GM21717 (cell line): ENCODE results near the gene PLCB4.

Experiments
- ATAC-seq: cut with Tn5 transposase; IDR thresholded peaks from one replicate; pipeline ENCODE4 v1.9.1; 2021; ENCODE audit warnings: mild to moderate bottlenecking, moderate library complexity; ENCODE audit not compliant: unreplicated experiment

PLCB4 gene

DNA sequence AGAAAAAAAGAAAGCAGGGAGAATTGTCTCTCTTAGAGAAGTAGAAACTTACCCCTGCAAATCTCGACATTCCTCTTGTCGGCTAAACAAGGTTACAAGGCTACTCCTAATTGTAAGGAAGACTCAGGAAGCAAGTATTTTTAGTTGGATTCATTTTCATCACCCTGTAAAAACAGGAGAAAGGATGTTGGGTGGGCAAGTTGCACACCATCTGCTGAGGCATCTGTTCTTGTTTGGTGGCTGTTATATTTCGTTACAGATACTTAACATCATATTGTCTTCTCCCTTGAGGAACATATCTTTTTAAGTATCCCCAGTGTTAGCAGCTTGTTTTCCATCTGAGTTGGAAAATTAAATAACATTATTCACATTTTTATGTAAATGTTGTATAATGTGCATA lies 187.5 kb downstream of the PLCB4 start:
- no peak for ATAC-seq

DNA sequence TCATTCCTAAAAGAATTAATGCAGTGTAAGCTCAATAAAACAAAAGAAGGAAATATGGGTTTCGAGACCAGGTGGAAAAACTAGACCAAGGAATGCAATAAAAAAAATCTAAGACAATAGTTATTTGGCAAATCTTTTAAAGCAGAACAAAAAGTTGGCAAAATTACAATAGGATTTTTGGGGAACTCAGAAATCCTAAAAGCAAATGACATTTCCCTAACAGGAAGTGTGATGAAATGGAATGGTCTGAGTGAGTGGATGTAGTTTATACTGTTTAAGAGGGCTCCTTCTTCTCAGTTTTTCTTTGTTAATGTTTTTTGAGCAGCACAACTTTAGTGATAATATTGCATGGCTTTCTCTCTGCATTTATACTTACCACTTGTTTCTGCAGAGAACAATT lies 190.0 kb downstream of the PLCB4 start:
- no peak for ATAC-seq

DNA sequence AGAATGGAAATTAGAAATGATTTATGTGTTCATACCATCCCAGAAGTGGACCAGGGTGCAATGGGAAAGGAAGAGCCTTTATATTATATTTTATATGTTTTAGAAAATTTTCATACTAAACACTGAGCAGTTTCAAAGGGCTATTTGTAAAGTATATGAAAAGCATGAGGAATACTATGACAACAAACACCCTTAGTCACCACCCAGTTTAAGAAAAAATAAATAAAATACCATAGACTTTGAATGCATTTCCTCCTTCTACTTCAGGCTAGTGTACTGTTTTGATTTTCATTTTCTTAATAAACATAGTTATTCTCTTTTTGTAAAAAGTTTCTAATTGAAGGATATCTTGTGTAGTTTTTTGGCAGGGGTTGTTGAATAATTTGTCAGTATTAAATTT lies 191.1 kb downstream of the PLCB4 start:
- ATAC-seq = no peak

- no peak for ATAC-seq
Measured at GRCh38 chr20:9261781-9262180, 192.9 kb downstream of the PLCB4 start.

GRCh38 chr20:9262653-9263194 lies 193.8 kb downstream of the PLCB4 start:
- ATAC-seq = no peak

DNA sequence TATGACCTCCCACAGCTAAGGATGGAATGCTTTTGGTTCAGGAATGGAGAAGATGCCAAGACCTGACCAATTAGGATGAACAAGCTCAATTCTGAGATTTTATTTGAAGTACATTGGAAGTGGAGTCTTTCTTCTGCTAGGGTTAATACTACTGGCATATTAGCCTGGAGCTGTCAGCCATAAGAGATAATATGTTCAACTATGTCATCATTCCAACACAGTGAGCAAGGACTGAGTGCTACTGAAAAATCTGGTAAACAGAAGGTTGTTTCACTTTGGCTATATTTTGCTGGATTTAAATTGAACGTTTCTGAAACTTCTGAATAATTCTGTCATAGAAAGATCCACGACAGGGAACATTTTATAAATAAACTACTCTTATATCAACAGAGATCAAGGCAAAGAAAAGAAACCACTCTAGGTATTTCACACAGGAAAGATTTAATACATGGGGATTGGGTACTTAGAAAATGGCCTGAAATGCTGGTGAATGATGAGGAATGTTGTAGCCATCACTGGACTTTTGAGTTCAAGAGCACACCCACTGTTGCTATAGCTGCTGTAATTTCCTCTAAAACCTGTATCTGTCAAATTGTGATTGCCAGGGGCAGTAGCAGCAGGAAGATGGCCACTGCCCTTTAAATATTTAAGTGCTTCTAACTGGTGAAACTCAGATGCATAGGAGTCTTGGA lies 200.5 kb downstream of the PLCB4 start:
- ATAC-seq = no peak

GRCh38 chr20:9270831-9271230 lies 201.9 kb downstream of the PLCB4 start:
- ATAC-seq = no peak

DNA sequence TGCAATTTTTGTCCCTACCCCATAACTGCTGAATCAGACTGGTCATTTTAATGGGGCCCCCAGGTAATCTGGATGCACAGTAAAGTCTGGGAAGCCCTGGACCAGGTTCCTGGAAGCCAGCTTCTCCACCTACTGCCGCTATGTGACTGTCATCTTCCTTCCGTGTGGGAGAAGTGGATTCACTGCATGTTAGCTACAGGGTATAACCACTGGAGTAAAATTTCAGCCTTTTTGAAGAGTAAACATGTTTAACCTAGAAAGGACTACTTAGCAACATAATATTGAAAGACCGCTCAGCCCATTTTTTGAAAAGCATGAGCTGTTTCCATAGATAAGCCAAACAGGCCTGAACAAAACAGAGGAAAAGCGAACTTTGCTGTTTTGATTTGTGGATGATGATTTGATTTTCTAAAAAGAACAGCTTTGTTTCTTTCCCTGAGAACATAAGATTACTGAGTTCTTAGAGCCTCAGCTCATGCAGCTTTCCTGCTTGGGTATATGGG lies 208.1 kb downstream of the PLCB4 start:
- no peak for ATAC-seq

- ATAC-seq = no peak
Measured at GRCh38 chr20:9279918-9280401, 211.1 kb downstream of the PLCB4 start.

DNA sequence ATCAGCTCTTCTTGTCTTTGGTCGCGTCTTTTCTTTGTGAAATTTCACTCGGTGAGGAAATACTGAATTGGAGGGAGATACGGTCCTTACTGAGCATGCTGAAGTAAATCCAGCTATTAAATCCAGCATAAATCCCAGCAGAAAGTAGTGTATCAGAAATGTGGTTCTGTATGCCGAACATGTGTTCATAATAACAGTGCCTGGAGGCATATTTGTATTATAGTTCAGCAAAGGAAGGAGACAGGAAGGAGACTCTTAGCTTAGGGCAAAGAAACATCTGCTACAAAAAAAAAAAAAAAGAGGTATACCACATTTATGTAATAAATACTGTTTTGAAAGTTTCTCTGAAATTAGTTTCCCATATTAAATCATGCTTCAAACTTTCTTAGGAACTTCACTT lies 211.8 kb downstream of the PLCB4 start:
- no peak for ATAC-seq

DNA sequence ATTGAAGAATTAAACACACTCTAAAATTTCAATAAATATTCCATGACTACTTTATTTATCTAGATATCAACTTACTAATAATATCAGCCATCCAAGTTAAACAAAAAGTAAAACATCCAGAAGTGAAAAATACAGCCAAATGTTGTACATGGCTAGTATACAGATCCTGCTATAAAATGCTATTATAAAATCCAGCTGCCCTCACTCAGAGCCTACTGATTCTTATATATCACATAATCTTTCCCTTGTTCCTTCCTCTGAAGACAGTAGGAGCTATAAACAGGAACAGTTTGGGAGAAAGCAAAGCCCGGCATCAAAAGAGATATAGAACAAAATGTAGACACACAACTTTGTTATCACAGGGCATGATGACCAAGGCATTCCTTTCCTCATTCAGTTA lies 212.9 kb downstream of the PLCB4 start:
- no peak for ATAC-seq

DNA sequence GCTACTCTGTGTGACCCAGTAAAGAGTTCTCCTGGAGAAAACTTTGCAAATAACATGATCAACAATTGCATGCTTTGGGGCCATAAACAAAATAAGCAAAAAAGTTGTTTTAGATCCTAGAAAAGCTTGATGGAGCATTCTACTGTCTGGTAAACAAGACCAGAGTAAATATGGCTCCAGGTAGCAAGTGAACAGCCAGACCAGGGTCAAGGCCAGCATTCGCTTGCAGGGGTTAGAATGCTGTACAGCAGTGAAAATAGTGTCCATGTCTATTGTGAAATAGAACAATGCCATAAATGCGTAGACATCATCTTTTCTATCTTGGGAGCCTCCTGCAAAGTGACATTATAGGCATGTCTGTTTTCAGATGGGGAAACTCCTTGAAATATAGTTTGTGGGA lies 216.7 kb downstream of the PLCB4 start:
- ATAC-seq = no peak

DNA sequence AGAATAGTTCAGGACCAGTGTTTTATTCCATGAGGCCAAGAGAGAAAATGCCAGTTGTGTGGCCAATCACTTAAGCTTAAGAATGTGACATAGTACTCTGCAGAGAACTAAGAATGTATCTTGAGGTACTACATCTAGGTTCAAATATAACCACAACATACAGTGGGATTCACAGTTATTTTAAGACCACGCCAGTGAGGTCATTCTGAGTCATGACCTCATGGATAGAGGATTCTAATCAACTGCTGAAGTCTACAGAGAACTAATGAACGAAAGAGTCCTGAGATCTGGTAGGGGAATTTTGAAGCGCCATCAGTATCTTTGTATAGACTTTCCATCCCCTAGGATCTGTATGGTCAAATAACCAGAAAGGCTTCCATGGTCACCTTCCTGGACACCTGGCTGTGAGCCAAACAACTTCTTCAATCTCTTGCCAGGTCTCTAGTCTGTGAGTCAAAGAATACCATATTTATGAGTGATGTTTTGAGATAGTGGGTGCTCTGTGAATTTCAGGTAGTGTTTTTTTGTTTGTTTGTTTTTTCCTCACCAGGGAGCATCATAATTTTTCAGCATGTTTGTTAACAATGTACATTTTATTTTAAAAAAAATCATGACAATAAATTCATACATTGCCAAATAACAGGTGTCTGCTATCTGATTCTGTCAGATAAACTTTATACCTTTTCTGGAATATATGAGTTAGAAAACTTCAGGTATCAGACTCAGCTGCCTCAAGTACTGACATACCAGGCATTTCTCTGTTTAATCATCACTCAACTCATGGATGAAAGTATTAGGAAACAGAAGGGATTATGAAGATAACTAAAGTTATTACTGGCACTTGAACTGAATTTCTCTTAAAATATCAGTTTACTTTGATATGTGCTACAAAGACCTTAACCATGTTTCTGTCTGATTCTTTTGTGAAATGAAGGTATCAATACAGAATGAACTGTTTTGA lies 217.9 kb downstream of the PLCB4 start:
- no peak for ATAC-seq

- no peak for ATAC-seq
Measured at GRCh38 chr20:9287826-9288225, 218.9 kb downstream of the PLCB4 start.

GRCh38 chr20:9290331-9290730 lies 221.4 kb downstream of the PLCB4 start:
- ATAC-seq = no peak

DNA sequence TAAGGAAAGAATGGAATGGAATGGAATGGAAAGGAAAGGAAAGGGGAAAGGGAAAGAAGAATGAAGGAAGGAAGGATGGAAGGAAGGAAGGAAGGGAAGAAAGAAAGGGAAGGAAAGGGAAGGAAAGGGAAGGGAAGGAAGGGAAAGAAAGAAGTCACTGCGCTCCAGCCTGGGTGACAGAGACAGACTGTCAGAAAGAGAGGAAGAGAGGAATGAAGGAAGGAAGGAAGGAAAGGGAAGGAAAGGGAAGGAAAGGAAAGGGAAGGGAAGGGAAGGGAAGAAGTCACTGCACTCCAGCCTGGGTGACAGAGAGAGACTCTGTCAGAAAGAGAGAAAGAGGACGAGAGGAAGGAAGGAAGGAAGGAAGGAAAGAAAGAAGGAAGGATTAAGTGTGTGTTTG lies 224.3 kb downstream of the PLCB4 start:
- ATAC-seq = no peak

GRCh38 chr20:9294041-9294440 lies 225.2 kb downstream of the PLCB4 start:
- no peak for ATAC-seq

DNA sequence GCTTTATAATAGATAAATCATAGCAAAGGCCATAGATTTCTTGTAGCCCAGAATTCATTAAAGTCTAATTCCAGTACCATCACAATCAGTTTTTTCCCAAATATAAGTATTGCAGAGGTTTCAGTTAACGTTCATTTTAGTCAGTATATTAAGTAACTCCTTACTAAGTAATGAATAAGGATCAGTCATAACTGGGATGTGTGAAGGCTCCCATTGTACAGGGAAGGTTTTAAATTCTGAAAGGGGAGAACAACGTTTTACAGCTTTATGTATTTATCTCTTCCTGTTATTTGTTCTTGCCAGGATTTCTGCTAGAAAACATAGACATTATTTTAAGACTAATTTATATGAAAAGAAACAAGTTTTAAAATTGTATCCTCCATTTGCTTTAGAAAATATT lies 230.0 kb downstream of the PLCB4 start:
- ATAC-seq = no peak

DNA sequence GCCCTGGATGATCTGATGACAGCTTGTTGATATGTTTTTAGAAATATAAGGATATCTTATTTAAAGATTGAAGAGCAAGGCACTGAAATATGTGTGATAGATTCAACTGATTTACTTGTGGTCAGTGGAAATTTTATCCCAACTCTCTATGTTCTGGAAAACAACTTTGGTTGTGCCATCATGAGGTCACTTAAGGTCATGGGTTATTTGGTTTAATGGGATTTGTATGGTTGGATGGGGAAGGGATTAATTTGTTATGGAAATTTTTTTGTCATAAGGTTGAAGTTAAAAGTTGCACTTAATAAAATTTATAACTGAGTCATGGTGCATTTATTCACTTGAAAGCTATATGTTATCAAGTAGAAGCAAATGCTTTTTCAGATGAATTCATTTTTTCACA lies 231.2 kb downstream of the PLCB4 start:
- no peak for ATAC-seq

DNA sequence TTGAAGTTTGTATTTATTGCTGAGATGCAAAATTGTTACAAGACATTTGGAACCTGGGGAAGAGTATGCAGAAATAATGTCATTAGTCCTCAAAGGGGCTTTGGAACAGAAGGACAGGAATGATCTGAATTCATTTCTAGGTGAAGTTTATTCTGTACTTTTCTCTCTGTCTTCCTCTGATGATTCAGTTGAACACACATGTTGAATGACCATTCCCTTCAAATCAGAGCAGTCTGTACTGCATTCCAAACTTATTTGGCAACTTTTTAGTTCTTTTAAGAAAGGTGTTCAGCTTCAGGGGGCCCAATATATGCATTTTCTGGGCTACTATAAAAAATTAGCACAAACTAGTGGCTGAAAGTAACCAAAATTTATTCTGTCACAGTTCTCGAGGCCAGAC lies 231.6 kb downstream of the PLCB4 start:
- no peak for ATAC-seq
